ENCODE data around the gene KLHL30. TPM values are rescaled to one million over a fixed set of nuclear protein-coding genes. Genes with fewer than 3 reads are reported as not detected.
A peak's percentile ranks its signal among the peaks of the same experiment; 100 is the strongest.
"Not testable (repeated sequence)": the region's sequence is repeated elsewhere in the genome, so short reads cannot be mapped to it uniquely, and the experiment has no call there.

Gene KLHL30
- total RNA-seq, 1 experiment from 2014 or later, result 0.07 TPM

DNA sequence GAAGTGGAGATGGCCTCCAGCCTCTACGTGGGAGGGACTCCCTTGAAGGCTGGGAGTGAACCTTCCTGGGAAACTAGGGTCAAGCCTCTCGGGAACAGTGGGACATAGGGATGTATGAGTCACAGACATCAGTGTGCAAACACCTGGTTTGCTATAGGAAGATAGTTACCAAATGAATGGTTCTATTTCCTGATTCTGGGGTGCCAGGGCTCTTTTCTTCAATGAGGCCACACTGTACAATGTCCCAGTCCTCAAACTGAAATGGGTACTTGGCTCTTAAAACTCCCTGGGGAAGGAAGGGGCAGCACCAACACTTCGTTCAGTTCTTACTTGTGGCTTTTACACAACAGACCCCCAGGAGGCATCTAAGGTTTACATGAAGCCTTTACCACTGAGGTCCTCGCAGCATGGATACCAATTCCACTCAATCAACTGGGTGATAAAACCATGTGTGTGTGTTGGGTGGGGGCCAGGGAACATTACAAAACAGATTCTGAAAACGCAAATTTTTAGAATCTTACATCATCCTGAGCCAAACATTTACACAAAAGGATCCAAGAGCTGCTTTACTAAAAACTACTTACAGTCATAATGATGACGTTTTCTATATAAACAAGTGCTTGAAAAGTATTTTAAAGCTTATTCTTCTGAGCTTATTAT lies 30.7 kb downstream of the KLHL30 start:
- in situ Hi-C loops (cut with HindIII; ENCODE audit: low sequenced_read_pairs), result no loop called here
- no peak for DNase-seq (ENCODE audit: low spot score)

DNA sequence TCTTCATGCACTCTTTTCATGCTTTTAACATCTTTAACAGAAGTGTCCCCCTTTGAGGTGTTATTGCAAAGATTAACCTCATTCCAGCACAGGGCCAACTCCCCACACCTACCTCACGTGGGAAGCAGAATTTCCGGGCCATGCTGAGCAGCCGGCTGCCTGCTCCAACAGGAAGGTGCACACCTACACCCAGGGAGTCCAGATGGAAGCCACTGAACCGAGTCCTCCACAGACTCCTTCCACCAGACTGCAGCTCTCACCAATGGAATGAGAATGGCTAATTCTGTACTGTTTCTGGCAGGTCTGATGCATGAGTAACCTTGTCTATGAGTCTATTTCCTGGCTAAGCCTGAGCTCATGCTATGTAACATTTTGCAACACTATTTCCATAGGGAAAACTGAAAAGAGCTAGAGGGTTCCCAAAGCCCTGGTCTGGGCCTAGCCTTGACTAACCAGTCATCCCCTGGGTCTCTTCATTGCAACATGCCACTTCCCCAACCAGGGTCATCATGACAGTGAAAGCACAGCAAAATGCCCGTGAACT lies 31.3 kb downstream of the KLHL30 start:
- in situ Hi-C loops (cut with HindIII; ENCODE audit: low sequenced_read_pairs), result no loop called here
- DNase-seq (ENCODE audit: low spot score), result peak; percentile 97

DNA sequence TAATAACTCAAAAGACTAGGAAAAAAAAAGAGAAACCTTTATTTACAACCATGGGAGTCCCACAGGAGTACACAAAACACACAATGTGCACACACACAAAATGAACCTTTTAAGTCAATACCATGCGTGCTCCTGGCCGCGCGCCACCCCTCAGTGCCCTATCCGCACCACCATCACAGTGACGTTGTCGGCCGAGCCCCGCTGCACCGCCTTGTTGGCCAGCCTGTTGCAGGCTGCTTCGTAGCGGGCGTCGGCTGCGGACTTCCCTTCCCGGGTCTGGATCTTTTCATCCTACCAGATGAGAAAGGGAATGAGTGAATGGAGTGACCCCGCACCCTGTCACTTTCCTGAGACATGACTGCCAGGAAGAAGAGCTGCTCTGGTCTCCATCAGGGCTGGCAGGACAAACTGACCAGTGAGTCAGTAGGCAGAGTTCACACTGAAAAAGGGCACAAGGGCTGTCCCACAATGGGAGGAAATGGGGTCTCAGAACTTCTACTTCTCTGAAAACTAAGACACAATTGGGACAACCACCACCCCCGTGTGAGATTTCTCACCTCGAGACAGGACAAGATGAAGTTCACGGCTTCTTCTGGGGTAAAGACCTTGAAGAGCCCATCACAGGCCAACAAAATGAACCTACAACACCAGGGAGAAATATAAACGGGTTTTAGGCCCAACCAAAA lies 32.1 kb downstream of the KLHL30 start:
- in situ Hi-C loops (cut with HindIII; ENCODE audit: low sequenced_read_pairs), result no loop called here
- DNase-seq (ENCODE audit: low spot score), result no peak

DNA sequence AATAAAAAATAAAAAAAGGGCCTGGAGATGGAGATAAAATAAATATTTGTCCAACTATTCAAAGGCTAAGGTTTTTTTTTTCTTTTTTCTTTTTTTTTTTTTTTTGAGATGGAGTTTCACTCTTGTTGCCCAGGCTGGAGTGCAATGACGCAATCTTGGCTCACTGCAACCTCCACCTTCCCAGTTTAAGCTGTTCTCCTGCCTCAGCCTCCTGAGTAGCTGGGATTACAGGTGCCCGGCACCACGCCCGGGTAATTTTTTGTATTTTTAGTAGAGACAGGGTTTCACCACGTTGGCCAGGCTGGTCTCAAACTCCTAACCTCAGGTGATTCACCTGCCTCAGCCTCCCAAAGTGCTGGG lies 32.6 kb downstream of the KLHL30 start:
- DNase-seq (ENCODE audit: low spot score); in situ Hi-C loops (cut with HindIII; ENCODE audit: low sequenced_read_pairs): not testable (repeated sequence)

DNA sequence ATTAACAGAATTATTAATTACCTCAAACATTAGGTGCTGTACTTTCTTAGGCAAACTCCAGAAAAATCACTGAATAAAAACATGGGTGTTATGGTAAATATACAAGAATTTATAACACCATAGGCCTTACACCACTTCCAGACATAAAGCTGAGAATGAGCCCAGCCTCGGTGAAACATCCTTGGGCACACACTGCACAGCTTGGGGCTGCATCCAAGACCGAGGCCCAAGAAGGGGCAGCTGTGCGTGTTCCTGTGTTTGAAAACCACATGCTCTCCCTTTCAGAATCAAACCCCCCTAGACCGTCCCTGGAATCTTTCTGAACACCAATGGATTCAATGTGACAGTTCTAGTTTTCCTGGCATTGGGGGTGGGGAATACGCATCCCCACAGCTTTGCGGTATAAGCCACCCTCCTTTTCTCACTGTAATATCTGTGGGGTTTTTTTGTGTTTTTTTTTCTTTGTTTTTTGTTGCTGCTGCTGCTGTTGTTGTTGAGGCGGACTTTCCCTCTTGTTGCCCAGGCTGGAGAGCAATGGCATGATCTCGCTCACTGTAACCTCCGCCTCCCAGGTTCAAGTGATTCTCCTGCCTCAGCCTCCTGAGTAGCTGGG lies 33.2 kb downstream of the KLHL30 start:
- in situ Hi-C loops (cut with HindIII; ENCODE audit: low sequenced_read_pairs), result no loop called here

DNA sequence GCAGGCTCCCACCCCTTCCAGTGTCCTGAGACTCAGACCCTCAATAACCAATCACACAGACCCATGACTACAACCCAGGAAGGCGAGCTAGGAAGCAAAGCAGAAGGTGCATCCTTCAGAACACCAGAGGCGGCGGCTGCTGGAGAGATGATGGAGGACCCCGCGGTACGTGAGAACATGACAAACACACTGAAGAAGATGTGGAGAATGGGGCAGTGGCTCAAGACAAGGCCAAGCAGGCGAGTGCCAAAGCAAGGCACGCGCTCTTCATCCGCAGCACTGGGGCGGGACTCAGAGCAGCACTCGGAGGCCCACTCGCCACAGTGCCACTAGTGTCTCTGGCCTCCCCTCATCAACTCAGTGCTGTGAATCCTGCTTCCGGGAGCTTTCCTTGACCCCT lies 34.0 kb downstream of the KLHL30 start:
- DNase-seq (ENCODE audit: low spot score), result no peak
- in situ Hi-C loops (cut with HindIII; ENCODE audit: low sequenced_read_pairs), result no loop called here

More for the DNA sequence above, 33.2 kb downstream of the KLHL30 start:
- no peak for DNase-seq (ENCODE audit: low spot score)

DNA sequence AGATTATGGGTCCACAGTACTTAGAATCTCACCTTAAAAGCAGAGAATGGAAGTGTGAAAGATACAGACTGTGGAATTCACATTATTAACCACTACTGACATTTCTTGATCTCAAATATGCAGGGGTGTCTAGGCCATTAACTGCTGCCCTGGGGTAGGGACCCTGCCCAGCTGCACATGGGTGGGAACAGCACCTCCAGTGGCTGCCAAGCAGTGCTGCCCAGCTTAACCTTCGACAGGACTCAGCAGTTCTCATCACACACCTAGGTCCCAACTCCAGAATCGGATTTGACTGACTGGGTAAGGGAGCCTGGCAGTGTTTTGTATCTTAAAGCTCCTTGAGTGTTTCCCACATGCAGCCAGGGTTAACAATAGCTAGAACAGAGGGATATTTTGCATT lies 35.2 kb downstream of the KLHL30 start:
- in situ Hi-C loops (cut with HindIII; ENCODE audit: low sequenced_read_pairs), result no loop called here
- no peak for DNase-seq (ENCODE audit: low spot score)

DNA sequence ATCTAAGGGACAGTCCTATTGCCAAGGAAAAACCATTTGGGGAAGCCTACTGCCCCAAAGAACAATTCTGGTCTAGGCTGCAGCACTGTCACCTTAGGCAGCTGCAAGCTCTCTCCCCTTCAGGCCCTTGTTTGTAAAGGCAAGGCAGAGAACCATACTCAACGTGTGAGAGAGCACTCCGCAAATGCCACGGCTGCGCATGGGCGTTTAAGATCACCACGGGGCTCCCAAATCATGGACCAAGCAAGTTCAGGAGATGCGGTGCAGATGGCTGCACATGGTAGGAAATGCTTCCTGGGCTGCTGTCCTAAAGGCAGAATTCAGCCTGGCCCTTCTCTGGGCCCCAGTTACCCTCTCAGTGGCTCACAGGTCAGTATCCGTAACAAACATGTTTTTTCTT lies 35.8 kb downstream of the KLHL30 start:
- in situ Hi-C loops (cut with HindIII; ENCODE audit: low sequenced_read_pairs), result no loop called here
- DNase-seq (ENCODE audit: low spot score), result no peak

DNA sequence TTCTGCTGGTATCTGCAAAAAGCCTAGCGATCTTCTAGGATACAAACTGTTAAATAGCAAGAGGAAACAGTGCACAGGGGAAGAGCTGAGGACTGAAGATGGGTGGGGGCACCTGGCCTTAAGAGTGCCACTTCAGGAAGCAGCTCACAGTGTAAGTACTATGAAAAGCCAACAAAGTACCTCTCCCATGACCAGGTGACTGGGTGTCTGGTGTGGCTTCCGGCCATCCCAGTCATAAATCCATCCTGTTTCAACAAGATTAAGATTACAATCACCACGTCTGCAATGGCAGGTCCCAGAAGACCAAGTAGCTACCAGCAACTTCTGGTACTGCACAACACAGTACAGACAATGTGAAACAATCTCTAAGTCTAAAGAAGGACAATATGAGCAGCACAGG lies 36.2 kb downstream of the KLHL30 start:
- no peak for DNase-seq (ENCODE audit: low spot score)
- in situ Hi-C loops (cut with HindIII; ENCODE audit: low sequenced_read_pairs), result no loop called here

DNA sequence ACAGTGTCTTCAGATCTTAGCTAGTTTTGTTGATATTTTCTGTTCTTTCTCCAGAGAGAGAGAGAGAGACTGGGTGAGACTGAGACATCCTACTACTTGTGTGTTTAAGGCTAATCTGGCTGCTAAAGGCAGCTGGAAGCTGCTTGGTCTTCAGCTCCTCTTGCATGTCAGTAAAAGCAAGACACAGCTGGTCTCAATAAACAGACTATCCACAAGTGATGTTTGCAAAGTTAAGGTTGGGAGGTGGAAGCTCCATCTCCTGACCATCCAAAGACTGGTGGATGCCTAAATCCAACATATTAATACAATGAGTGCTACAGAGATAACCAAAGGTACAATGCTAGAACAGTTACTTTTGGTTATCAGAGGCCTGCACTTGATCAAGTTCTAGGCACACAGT lies 38.1 kb downstream of the KLHL30 start:
- in situ Hi-C loops (cut with HindIII; ENCODE audit: low sequenced_read_pairs), result no loop called here
- no peak for DNase-seq (ENCODE audit: low spot score)

DNA sequence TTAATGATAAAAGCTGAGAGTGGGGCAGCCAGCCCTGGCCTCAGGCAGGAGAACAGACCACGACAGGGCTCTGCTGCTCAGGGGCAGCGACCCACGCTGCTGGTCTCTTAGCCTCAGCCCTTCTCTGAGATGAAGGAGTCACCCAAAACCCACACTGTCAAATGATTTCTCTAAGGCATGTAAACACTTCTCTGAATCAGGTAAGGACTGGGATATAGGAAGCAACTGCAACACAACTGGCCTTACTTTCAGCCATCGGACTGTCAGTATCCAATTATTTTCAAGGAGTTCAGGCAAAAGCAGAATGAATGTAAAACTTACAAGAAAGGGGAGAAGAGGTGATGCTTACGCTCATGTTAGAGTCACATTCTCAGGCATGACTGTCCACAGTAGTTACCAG lies 42.1 kb downstream of the KLHL30 start:
- in situ Hi-C loops (cut with HindIII; ENCODE audit: low sequenced_read_pairs), result no loop called here
- DNase-seq (ENCODE audit: low spot score), result no peak

DNA sequence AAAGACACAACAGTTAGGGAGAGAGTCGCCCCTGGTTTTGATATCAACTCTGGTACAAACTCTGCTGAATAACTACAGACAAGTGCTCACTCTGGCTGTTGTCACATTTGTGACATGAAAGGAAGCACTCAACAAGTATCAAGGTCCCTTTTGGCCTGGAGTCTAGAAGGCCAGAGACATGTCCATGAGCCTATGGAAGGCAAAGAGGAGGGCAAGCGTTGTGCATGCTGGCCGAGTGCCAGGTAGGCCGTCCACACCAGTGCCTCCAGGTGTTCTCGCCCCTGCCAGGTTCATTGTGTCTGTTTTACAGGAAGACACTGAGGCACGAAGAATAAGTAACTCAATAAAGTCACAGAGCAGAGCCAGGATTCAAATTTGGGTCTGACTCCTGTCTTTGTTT lies 43.9 kb downstream of the KLHL30 start:
- in situ Hi-C loops (cut with HindIII; ENCODE audit: low sequenced_read_pairs), result no loop called here
- DNase-seq (ENCODE audit: low spot score), result no peak

DNA sequence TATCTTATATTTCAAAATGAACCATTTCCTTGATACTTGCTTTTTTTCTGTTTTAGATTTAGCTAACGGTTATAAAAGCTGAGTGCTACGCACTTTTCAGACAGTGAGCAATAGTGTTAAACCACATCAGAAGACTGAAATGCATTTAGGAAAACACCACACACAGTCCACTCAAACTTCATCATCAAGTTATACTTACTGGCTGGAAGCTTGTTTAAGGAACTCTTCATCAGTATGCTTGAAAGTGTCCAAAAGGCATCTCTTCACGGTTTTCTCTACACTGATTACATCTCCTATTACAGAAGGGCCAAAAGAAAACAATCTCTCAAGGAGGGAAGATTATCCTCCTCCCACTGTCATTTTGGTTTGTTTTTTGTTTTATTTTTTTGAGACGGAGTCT lies 45.4 kb downstream of the KLHL30 start:
- no peak for DNase-seq (ENCODE audit: low spot score)
- in situ Hi-C loops (cut with HindIII; ENCODE audit: low sequenced_read_pairs), result no loop called here

DNA sequence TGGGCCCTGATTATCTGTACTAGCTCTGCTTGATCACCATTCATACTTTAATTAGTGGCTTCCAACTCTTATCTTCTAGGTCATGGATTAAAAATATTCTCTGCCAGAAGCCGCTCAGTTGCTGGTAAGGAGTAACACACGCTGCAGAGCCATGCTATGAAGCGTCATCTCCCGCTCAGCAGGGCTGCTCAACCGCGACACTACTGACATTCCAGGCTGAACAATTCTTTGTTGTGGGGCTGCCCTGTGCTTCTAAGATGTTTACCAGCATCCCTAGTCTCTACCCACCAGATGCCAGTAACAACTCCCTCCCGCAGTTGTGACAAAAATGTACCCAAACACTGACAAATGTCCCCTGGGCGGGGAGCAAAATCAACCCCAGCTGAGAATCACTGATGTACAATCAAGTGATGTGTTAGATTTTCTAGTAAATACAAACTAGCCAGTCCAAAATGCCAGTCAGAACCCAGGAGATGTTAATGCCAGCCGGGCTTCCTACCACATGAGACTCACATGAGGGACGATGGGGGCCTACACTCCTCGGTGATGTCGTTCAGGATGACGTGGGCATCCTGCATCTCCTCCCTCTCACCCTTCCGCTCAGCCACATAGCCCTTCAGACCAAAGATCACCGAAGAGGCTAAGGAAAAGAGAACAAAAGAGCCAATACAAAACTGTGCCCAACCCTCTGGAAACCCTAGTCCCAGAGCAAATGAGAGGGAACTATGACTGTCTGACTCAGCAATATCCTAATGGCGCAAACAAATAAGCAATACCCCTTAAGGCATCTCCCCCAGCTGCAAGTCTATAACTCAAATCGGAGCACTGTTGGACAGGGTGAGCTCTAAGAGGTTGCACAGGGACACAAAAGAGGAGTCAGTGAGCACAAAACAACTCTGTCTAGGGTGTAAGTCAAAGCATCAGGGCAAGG lies 49.4 kb downstream of the KLHL30 start:
- in situ Hi-C loops (cut with HindIII; ENCODE audit: low sequenced_read_pairs), result no loop called here

DNA sequence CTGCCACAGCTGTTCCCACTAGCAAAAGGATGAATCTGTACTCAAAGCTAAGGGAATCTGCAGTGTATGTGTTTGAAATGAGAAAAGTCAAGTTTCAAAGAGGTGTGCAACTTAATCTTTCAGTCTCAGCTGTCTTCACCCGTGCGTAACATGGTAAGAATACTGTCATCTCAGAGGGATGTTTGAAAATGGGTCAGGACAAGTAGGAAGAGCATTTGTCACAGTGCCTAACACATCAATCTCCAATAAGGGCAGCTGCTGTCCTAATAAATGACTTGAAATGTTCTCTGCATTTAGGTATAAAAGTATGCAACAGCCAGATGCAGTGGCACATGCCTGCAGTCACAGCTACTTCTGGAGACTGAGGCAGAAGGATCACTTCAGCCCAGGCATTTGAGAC lies 52.0 kb downstream of the KLHL30 start:
- no peak for DNase-seq (ENCODE audit: low spot score)
- in situ Hi-C loops (cut with HindIII; ENCODE audit: low sequenced_read_pairs), result no loop called here

More for the DNA sequence above, 49.4 kb downstream of the KLHL30 start:
- no peak for DNase-seq (ENCODE audit: low spot score)

Other genes with a start within 250 kb of the KLHL30 start
- gene UBE2F, start 171.7 kb upstream of the KLHL30 start, total RNA-seq (2014; rRNA removed; shearing (Covaris generic)), result 86.4 and 143 TPM in 2 replicates
- 42.8 and 52.0 TPM in 2 replicates for gene SCLY, start 77.7 kb upstream of the KLHL30 start, total RNA-seq (2014; rRNA removed; shearing (Covaris generic))
- gene ESPNL, start 38.3 kb upstream of the KLHL30 start, total RNA-seq (2014; rRNA removed; shearing (Covaris generic)), result 6.8 and 19.3 TPM in 2 replicates
- gene ERFE, start 20.3 kb downstream of the KLHL30 start, total RNA-seq (2014; rRNA removed; shearing (Covaris generic)), result 5.1 and 9.4 TPM in 2 replicates
- gene ILKAP, start 65.0 kb downstream of the KLHL30 start, total RNA-seq (2014; rRNA removed; shearing (Covaris generic)), result 65.1 and 71.4 TPM in 2 replicates
- 56.0 and 67.5 TPM in 2 replicates for gene HES6, start 101.4 kb downstream of the KLHL30 start, total RNA-seq (2014; rRNA removed; shearing (Covaris generic))
- 0.86 and 4.3 TPM in 2 replicates for gene PER2, start 149.9 kb downstream of the KLHL30 start, total RNA-seq (2014; rRNA removed; shearing (Covaris generic))
- 11.5 and 20.9 TPM in 2 replicates for gene TRAF3IP1, start 181.8 kb downstream of the KLHL30 start, total RNA-seq (2014; rRNA removed; shearing (Covaris generic))

Data from G401 (cell line).